Endothelial cell of umbilical vein (primary cell): ENCODE results near the gene KIAA0825. TPM values are rescaled to one million over a fixed set of nuclear protein-coding genes. Genes with fewer than 3 reads are reported as not detected.

ENCODE experiments used
- BruUV-seq: library from RNA; stranded (reverse); fragments of 400-500 nt; replicated peaks from 2 replicates; lab custom pipeline; 2021; lab: Mats Ljungman, UMichigan
- CTCF ChIA-PET: fragments of 300-600, 350-600 bp; sonication (Branson Sonifier 250); formaldehyde crosslinking; loops from one replicate; lab custom pipeline; 2021; ENCODE audit warnings: antibody characterized with exemption, inconsistent platforms; lab: Charles Lee
- POLR2A ChIA-PET: fragments of 300-600, 350-600 bp; sonication (Branson Sonifier 250); formaldehyde crosslinking; loops from one replicate; lab custom pipeline; 2021; ENCODE audit warnings: antibody characterized with exemption, inconsistent platforms; lab: Charles Lee
- DNase-seq: peaks from one replicate; pipeline ENCODE4 v3.0.0-alpha.2; 2011; ENCODE audit warnings: low read depth, low spot score
- FAIRE-seq: peaks from 2 replicates; lab custom pipeline; 2011; peaks lifted over from hg19 to GRCh38; lab: Jason Lieb, UNC
- H2AFZ ChIP-seq: 2 replicates; pipeline ENCODE4 v1.6.0; 2012; ENCODE audit warnings: low read depth, low read length, control low read depth, inconsistent platforms
- H3K27ac ChIP-seq: 2 replicates; pipeline ENCODE4 v1.5.1; 2011; ENCODE audit warnings: low read depth, mild to moderate bottlenecking, control low read depth, low read length, moderate library complexity; ENCODE audit not compliant: insufficient read depth
- H3K27me3 ChIP-seq, 2 experiments: 2 replicates each; pipeline versions ENCODE4 v1.6.0 to v1.6.1; 2011; ENCODE audit warnings: low read length in 2 of 2, mixed read lengths in 1 of 2; ENCODE audit not compliant: control insufficient read depth in 2 of 2, insufficient read depth in 2 of 2
- H3K36me3 ChIP-seq, 2 experiments: 2 replicates in 1 of 2; 3 replicates in 1 of 2; pipeline ENCODE4 v1.5.1; 2011; ENCODE audit warnings: low read length in 2 of 2, mild to moderate bottlenecking in 1 of 2, moderate library complexity in 1 of 2; ENCODE audit not compliant: control insufficient read depth in 2 of 2, insufficient read depth in 2 of 2; ENCODE audit errors: extremely low read depth in 1 of 2
- H3K4me1 ChIP-seq: 3 replicates; pipeline ENCODE4 v1.5.1; 2011; ENCODE audit warnings: mild to moderate bottlenecking, low read length; ENCODE audit not compliant: control insufficient read depth, insufficient read depth; ENCODE audit errors: extremely low read depth
- H3K4me2 ChIP-seq: 2 replicates; pipeline ENCODE4 v1.6.1; 2011; ENCODE audit warnings: low read length, control low read depth, mixed read lengths; ENCODE audit not compliant: insufficient read depth
- H3K4me3 ChIP-seq, 3 experiments: fragments of 200-600 bp in 1 of 3; sonication (generic), shearing (Covaris generic) in 1 of 3; replicated peaks in 1 of 3; 2 replicates each; pipeline ENCODE4 v1.5.1; 2011 to 2016; ENCODE audit warnings: control low read depth in 3 of 3, low read length in 3 of 3, mild to moderate bottlenecking in 2 of 3, inconsistent platforms in 1 of 3, low read depth in 1 of 3, moderate library complexity in 1 of 3; ENCODE audit not compliant: insufficient read depth in 1 of 3
- H3K79me2 ChIP-seq: 2 replicates; pipeline ENCODE4 v1.6.0; 2012; ENCODE audit warnings: low read length, inconsistent platforms; ENCODE audit not compliant: control insufficient read depth, insufficient read depth
- H3K9ac ChIP-seq: replicated peaks from 2 replicates; pipeline ENCODE3; 2011; ENCODE audit warnings: low read length, control low read depth; ENCODE audit not compliant: insufficient read depth; ENCODE audit errors: extremely low read depth
- H3K9me1 ChIP-seq: replicated peaks from 3 replicates; pipeline ENCODE4 v1.6.0; 2011; ENCODE audit warnings: mild to moderate bottlenecking, low read length; ENCODE audit not compliant: control insufficient read depth, insufficient read depth; ENCODE audit errors: extremely low read depth
- H3K9me3 ChIP-seq: replicated peaks from 2 replicates; pipeline ENCODE4 v1.5.1; 2012; ENCODE audit warnings: low read length, inconsistent platforms; ENCODE audit not compliant: control insufficient read depth, insufficient read depth
- H4K20me1 ChIP-seq: replicated peaks from 2 replicates; pipeline ENCODE3; 2011; ENCODE audit warnings: mild to moderate bottlenecking, low read length; ENCODE audit not compliant: control insufficient read depth, insufficient read depth; ENCODE audit errors: extremely low read depth
- EZH2 ChIP-seq: IDR thresholded peaks from 2 replicates; pipeline ENCODE4 v1.6.1; 2012; ENCODE audit warnings: borderline replicate concordance, low read depth, mild to moderate bottlenecking, moderate library complexity, low read length, inconsistent platforms; ENCODE audit not compliant: severe bottlenecking
- FOS ChIP-seq: IDR thresholded peaks from 2 replicates; pipeline ENCODE4 v1.6.1; 2011; ENCODE audit warnings: mild to moderate bottlenecking, low read length, moderate library complexity, borderline replicate concordance; ENCODE audit not compliant: insufficient read depth
- GATA2 ChIP-seq: IDR thresholded peaks from 2 replicates; pipeline ENCODE4 v1.7.0; 2011; ENCODE audit warnings: low read depth, mild to moderate bottlenecking, moderate library complexity, mixed read lengths, low read length; ENCODE audit not compliant: insufficient read length, insufficient read depth
- JUN ChIP-seq: IDR thresholded peaks from 2 replicates; pipeline ENCODE4 v1.6.1; 2011; ENCODE audit warnings: borderline replicate concordance, low read depth; ENCODE audit not compliant: insufficient read length, insufficient read depth
- MYC ChIP-seq: IDR thresholded peaks from one replicate; pipeline ENCODE4 v1.6.1; 2011; ENCODE audit warnings: mild to moderate bottlenecking, low read depth, low read length
- POLR2A ChIP-seq: IDR thresholded peaks from 2 replicates; pipeline ENCODE4 v1.6.1; 2012; ENCODE audit warnings: low read depth, mild to moderate bottlenecking, control low read depth, low read length
- POLR2AphosphoS5 ChIP-seq: IDR thresholded peaks from 2 replicates; pipeline ENCODE4 v1.6.1; 2012; ENCODE audit warnings: low read depth, mild to moderate bottlenecking, control low read depth, low read length, moderate library complexity; ENCODE audit not compliant: insufficient read depth
- dilution Hi-C: fragments of 300-500 bp; cut with MboI; formaldehyde crosslinking; loops from one replicate; pipeline ENCODE4 v1.15.0; 2019; ENCODE audit warnings: low sequenced_read_pairs; ENCODE audit not compliant: extremely low pct_ligation_motif_present
- intact Hi-C: fragments of 100-400 bp; cut with micrococcal nuclease; formaldehyde crosslinking; loops from one replicate; pipeline ENCODE4 v1.10.0; 2022
- polyA plus RNA-seq, 4 experiments: library from polyadenylated mRNA; depleted of rRNA in 3 of 4; stranded (reverse) in 3 of 4; unstranded in 1 of 4; fragments of >200 nt; gene quantifications; 2 replicates each; pipeline versions ENCODE4 v1.2.1 to v1.2.3, GENCODE V29; 2011 to 2012; ENCODE audit warnings: missing spikeins in 1 of 4
- total RNA-seq: library from RNA; stranded (reverse); gene quantifications from 2 replicates; pipeline ENCODE4 v1.2.3, GENCODE V29; 2021
- TF ChIP-seq, protein P1 (sequence below), 2 donors: IDR thresholded peaks; 1 replicate in 1 of 2; 2 replicates in 1 of 2; pipeline ENCODE4 v1.5.1; 2011; ENCODE audit warnings: low read length in 2 of 2, mild to moderate bottlenecking in 2 of 2, moderate library complexity in 2 of 2, control low read depth in 1 of 2, inconsistent platforms in 1 of 2, low read depth in 1 of 2; ENCODE audit not compliant: insufficient read depth in 1 of 2; ENCODE audit errors: extremely low read depth in 1 of 2
- TF ChIP-seq, protein P2 (sequence below): IDR thresholded peaks from 2 replicates; pipeline ENCODE4 v1.6.1; 2011; ENCODE audit not compliant: insufficient read depth, insufficient read length

KIAA0825 gene
- total and polyA plus RNA-seq, 2 donors (not counting 3 experiments of a cell fraction or from before 2014, with no cell fraction given), result 0.15 to 1.1 TPM

DNA sequence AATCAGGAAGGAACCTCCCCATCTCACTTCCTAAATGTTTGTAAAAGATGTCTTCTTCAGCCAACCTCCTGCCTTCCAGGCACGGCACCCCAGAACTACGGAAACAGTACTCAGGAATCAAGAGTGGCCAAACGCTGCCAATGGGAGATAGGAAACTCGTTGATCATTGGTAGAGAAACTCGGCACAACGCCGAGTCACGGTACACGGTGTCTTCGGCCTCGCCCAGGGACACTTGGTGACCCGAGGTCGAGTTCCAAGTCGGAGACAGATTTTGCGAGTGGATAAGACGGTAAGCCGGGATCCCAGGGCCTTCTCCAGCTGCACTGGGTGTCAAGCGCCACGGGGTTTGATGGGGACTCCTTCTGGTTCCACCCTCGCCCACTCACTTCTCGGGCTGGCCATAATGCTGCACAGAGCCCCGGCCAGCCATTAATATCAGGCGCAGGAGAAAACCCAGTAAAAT lies 343 bp downstream of the KIAA0825 start:
- Histone ChIP-seq H3K27me3 (no peaks in the 10 kb centered on the region), H3K27ac (peak overlapping the region; percentile 66), H3K79me2 (peaks cover 19% of the 10 kb centered on the region), H3K9me3 (no peaks in the 10 kb centered on the region), H4K20me1 (no peaks in the 10 kb centered on the region), H3K9me1 (no peaks in the 10 kb centered on the region), H3K36me3 (no peaks in the 10 kb centered on the region), H3K4me2 (peak overlapping the region; percentile 88), H3K9ac (peak overlapping the region; percentile 65), H3K4me3 (peak overlapping the region; percentile 73 to 90 (median 79)), H2AFZ (peak overlapping the region; percentile 98), H3K4me1 (peaks cover 11% of the 10 kb centered on the region)
- dilution Hi-C loops, result no loop called here
- ChIA-PET CTCF (interaction anchor here (1.2 to 2.0 kb wide), 5 partner anchors 11 to 120 kb away, joined by 3 to 10 read pairs (median 4); no protein-coding TSS in a partner anchor), POLR2A (no interaction called here)
- BruUV-seq, result no TSS peak
- TF ChIP-seq, protein P1, sequence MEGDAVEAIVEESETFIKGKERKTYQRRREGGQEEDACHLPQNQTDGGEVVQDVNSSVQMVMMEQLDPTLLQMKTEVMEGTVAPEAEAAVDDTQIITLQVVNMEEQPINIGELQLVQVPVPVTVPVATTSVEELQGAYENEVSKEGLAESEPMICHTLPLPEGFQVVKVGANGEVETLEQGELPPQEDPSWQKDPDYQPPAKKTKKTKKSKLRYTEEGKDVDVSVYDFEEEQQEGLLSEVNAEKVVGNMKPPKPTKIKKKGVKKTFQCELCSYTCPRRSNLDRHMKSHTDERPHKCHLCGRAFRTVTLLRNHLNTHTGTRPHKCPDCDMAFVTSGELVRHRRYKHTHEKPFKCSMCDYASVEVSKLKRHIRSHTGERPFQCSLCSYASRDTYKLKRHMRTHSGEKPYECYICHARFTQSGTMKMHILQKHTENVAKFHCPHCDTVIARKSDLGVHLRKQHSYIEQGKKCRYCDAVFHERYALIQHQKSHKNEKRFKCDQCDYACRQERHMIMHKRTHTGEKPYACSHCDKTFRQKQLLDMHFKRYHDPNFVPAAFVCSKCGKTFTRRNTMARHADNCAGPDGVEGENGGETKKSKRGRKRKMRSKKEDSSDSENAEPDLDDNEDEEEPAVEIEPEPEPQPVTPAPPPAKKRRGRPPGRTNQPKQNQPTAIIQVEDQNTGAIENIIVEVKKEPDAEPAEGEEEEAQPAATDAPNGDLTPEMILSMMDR (IDR thresholded peaks at IDR 0.05; ENCODE audit: extremely low read depth in 1 of 2, insufficient read depth in 1 of 2, low read depth in 1 of 2, low read length in 2 of 2), result no peak
- TF ChIP-seq GATA2, result no peak
- TF ChIP-seq FOS, result no peak
- TF ChIP-seq JUN, result no peak
- TF ChIP-seq, protein P2, sequence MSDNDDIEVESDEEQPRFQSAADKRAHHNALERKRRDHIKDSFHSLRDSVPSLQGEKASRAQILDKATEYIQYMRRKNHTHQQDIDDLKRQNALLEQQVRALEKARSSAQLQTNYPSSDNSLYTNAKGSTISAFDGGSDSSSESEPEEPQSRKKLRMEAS, result no peak
- TF ChIP-seq EZH2, result no peak
- TF ChIP-seq POLR2AphosphoS5, result no peak
- TF ChIP-seq POLR2A, result no peak
- TF ChIP-seq MYC, result no peak
- intact Hi-C loops, result loop anchor here (2.0 kb wide), 1 partner anchor 121 kb away; no protein-coding TSS in a partner anchor
- FAIRE-seq (peak; percentile 63), DNase-seq (peak; percentile 78)
